Left lung (tissue), 10 donors: ENCODE measurements around the gene LMF1. TPM values are rescaled to one million over a fixed set of nuclear protein-coding genes. Genes with fewer than 3 reads are reported as not detected.

Experiments used
- ATAC-seq: fragments of 200-7000 bp; cut with Tn5 transposase; one replicate; pipeline ENCODE4 v1.9.1; 2020; ENCODE audit warnings: moderate library complexity
- DNase-seq, 4 donors: peaks; one replicate each; pipeline ENCODE4 v3.0.0-alpha.2; 2013 to 2020
- H3K27ac ChIP-seq, 2 donors: fragments of 200-600 bp; sonication (generic) in 1 of 2; one replicate each; pipeline versions ENCODE4 v1.5.0 to v1.8.0; 2020 to 2021
- H3K27me3 ChIP-seq, 2 donors: fragments of 200-600 bp; sonication (generic) in 1 of 2; one replicate each; pipeline versions ENCODE4 v1.5.0 to v1.8.0; 2020 to 2021
- H3K36me3 ChIP-seq, 2 donors: fragments of 200-600 bp; sonication (generic) in 1 of 2; one replicate each; pipeline versions ENCODE4 v1.5.0 to v1.8.0; 2020 to 2021
- H3K4me1 ChIP-seq, 2 donors: fragments of 200-600 bp; one replicate each; pipeline ENCODE4 v1.8.0; 2021
- H3K4me3 ChIP-seq, 2 donors: fragments of 200-600 bp; sonication (generic) in 1 of 2; one replicate each; pipeline versions ENCODE4 v1.5.0 to v1.8.0; 2020 to 2021; ENCODE audit warnings: mild to moderate bottlenecking in 1 of 2
- H3K9me3 ChIP-seq, 2 donors: fragments of 200-600 bp; sonication (generic) in 1 of 2; one replicate each; pipeline versions ENCODE4 v1.5.0 to v1.8.0; 2020 to 2021
- intact Hi-C, 2 donors: fragments of 100-400 bp; cut with DNase I; formaldehyde crosslinking; loops; one replicate each; pipeline versions ENCODE4 v1.11.2 to v1.14.2; 2022
- polyA plus RNA-seq, 6 donors: library from polyadenylated mRNA; unstranded; fragments of 120-200 nt; gene quantifications; one replicate each; pipeline ENCODE4 v1.2.1, GENCODE V29; 2013; ENCODE audit not compliant: insufficient read length in 6 of 6
- total RNA-seq, 2 donors: library from RNA; stranded (reverse); fragmentation: NEBNext Ultra II Directional; extraction: Animal tissue kit (Norgen Biotek cat#: 25700); gene quantifications; one replicate each; pipeline ENCODE4 v1.2.1, GENCODE V29; 2021
- TF ChIP-seq, protein P1 (sequence below), 2 donors: fragments of 200-600 bp; sonication (generic) in 1 of 2; IDR thresholded peaks; one replicate each; pipeline versions ENCODE4 v1.5.0 to v1.8.0; 2021; ENCODE audit warnings: antibody characterized with exemption in 2 of 2
- donor health status: DM: no; HTN: yes; CAD: no.
- donor health status: DM: no; HTN: no; CAD: no.

LMF1 gene
- total and polyA plus RNA-seq, 8 donors: 15.5 to 23.1 (median 20.4) TPM

DNA sequence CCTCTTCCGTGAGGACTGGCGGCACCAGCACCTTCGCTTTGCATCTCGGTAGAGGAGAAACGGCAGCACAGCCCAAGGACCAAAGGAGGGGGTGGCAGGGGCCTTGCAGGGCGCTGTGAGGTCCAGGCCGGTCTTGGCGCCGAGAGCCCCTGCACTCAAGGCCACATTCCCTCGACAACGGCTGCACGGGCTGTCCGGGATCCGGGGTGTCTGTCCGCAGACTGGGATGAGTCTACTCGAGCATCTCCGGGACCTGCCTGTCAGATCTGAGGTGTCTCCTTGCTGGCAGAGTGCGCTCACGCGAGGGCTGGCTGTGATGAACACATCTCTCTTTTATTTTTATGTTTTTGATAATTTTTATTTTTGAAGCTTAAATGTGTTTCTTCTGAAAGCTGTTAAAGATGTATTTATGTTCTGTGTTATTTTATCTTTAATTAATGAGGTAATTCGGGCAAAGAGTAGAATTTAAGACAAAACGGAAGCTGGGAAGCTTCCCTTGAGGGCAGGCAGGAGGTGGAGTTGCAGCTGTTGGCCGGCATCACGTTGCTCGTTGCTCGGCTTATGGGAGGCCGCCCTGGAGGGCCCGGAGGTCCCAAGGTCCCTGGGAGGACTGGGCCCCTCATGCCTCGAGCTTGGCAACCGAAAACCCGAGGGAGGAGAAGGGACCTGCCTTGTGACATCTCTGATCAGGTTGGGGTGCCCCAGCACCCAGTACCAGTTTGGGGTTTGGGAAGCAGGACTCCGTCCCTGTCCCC lies 15.0 kb upstream of the LMF1 start:
- intact Hi-C loops: no loop called here

DNA sequence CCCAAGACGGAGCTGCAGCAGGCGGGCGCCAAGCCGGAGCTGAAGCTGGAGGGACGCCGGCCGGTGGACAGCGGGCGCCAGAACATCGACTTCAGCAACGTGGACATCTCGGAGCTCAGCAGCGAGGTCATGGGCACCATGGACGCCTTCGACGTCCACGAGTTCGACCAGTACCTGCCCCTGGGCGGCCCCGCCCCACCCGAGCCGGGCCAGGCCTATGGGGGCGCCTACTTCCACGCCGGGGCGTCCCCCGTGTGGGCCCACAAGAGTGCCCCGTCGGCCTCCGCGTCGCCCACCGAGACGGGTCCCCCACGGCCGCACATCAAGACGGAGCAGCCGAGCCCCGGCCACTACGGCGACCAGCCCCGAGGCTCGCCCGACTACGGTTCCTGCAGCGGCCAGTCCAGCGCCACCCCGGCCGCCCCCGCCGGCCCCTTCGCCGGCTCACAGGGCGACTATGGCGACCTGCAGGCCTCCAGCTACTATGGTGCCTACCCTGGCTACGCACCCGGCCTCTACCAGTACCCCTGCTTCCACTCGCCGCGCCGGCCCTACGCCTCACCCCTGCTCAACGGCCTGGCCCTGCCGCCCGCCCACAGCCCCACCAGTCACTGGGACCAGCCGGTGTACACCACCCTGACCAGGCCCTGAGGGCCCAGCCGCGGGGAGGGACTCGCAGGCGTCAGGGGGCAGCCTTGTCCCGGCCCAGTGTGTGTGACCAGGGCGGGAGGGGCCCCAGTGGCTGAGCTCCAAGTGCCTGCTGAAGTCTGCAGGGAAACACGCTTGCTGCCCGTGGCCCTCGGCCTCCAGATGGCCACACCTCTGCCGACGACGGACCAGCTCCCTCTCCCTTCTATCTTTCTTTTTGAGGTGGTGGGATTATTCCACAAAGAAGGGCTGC lies 14.2 kb upstream of the LMF1 start:
- intact Hi-C loops: no loop called here
- DNase-seq (no peak), ATAC-seq (no peak)
- Histone ChIP-seq H3K27ac (no peak overlapping the region), H3K36me3 (no peaks in the 10 kb centered on the region), H3K27me3 (peaks cover 25 to 99% of the 10 kb centered on the region in 2 donors), H3K4me3 (no peak overlapping the region), H3K9me3 (no peaks in the 10 kb centered on the region), H3K4me1 (peaks cover 0 to 20% of the 10 kb centered on the region in 2 donors)
- TF ChIP-seq, protein P1, sequence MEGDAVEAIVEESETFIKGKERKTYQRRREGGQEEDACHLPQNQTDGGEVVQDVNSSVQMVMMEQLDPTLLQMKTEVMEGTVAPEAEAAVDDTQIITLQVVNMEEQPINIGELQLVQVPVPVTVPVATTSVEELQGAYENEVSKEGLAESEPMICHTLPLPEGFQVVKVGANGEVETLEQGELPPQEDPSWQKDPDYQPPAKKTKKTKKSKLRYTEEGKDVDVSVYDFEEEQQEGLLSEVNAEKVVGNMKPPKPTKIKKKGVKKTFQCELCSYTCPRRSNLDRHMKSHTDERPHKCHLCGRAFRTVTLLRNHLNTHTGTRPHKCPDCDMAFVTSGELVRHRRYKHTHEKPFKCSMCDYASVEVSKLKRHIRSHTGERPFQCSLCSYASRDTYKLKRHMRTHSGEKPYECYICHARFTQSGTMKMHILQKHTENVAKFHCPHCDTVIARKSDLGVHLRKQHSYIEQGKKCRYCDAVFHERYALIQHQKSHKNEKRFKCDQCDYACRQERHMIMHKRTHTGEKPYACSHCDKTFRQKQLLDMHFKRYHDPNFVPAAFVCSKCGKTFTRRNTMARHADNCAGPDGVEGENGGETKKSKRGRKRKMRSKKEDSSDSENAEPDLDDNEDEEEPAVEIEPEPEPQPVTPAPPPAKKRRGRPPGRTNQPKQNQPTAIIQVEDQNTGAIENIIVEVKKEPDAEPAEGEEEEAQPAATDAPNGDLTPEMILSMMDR (IDR thresholded peaks at IDR 0.05): no peak

More for the DNA sequence above, 15.0 kb upstream of the LMF1 start:
- H3K36me3 ChIP-seq: no peaks in the 10 kb centered on the region
- H3K27ac ChIP-seq: no peak overlapping the region
- peaks cover 0 to 12% of the 10 kb centered on the region in 2 donors for H3K4me1 ChIP-seq
- ATAC-seq (no peak), DNase-seq (no peak)
- TF ChIP-seq, protein P1 (IDR thresholded peaks at IDR 0.05): no peak
- peaks cover 17 to 96% of the 10 kb centered on the region in 2 donors for H3K27me3 ChIP-seq
- H3K4me3 ChIP-seq: no peak overlapping the region
- H3K9me3 ChIP-seq: no peaks in the 10 kb centered on the region

DNA sequence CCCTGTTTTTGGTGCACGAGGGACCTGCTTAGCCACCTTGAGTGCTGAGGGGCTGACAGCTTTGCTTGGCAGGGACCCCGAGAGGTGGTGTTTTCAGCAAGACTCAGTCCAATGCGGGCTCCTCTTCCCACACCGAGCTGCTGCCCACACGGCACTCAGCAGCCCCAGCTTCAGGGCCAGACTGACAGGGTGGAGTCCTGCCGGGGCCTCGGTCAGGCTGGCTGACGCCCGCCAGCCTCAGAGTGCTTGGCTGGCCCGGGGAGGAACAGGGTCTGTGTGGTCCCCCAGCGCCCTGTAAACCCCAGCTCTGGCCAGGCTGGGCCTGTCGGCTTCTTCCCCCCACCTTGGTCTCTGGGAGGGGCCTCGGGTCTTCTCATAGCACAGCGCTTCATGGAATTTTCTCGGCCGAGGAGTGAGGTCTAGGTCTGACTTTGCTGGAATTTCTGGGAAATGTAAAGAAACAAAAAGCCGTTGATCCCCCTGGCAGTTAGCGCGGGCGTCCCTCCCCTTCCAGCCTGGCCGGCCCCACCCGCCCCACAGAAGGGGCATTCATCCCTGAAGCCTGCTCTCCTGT lies 13.4 kb upstream of the LMF1 start:
- peaks cover 31 to 100% of the 10 kb centered on the region in 2 donors for H3K27me3 ChIP-seq
- no peak for ATAC-seq
- H3K9me3 ChIP-seq: no peaks in the 10 kb centered on the region
- no peak overlapping the region for H3K4me3 ChIP-seq
- intact Hi-C loops: no loop called here
- H3K36me3 ChIP-seq: no peaks in the 10 kb centered on the region
- no peak overlapping the region for H3K27ac ChIP-seq
- peaks cover 0 to 20% of the 10 kb centered on the region in 2 donors for H3K4me1 ChIP-seq
- DNase-seq: no peak
- TF ChIP-seq, protein P1 (IDR thresholded peaks at IDR 0.05): no peak

DNA sequence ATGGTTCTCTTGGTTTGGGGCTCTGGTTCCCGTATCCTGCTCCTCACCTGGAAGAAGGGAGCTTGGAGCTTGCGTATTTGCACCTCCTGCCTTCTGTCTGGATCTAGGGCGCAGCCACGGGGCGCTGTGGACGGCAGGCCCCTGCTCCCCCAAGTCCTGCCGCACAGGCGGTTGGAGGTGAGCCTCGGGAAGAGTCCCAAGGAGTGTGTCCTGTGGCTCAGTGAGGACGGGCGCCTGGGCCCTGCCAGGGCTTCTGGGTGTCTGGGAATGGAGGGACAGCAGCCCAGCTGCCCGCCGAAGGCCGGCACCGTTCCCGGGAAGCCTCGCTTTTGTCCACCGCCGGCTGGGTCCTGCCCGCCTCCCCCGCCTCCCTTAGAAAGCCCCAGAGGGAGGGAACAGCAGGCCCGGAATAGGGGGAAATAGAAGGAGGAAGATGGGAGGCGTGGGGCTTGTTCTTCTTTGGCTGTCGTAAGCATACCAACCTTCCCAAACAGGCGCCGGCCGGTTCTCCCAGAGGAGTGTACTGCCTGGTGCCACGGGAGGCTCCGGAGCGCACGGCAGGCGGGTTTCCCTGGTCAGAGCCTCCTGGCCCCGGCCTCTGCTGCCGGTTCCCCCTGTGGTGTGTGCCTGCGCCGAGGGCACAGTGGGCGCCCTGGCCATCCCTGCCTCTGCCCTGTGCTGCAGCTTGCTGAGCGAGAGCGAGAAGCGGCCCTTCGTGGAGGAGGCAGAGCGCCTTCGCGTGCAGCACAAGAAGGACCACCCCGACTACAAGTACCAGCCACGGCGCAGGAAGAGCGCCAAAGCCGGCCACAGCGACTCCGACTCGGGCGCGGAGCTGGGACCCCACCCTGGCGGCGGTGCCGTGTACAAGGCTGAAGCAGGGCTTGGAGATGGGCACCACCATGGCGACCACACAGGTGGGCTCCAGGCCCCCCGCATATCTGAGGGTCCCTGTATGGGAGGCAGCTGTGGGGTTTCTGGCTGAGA lies 12.6 kb upstream of the LMF1 start:
- Histone ChIP-seq H3K36me3 (no peaks in the 10 kb centered on the region), H3K27ac (no peak overlapping the region), H3K4me1 (peaks cover 0 to 20% of the 10 kb centered on the region in 2 donors), H3K9me3 (no peaks in the 10 kb centered on the region), H3K27me3 (peaks cover 31 to 100% of the 10 kb centered on the region in 2 donors), H3K4me3 (no peak overlapping the region)
- no peak for DNase-seq
- ATAC-seq: no peak
- intact Hi-C loops: no loop called here
- TF ChIP-seq, protein P1 (IDR thresholded peaks at IDR 0.05): no peak
